Stimulated activated CD8-positive, alpha-beta memory T cell treated with anti-CD3 and anti-CD28 coated beads, Interleukin-15, amount 100 ng/mL, for 1 hour (primary cell): ENCODE results near the gene PDE9A.
"Not testable (repeated sequence)": the region's sequence is repeated elsewhere in the genome, so short reads cannot be mapped to it uniquely, and the experiment has no call there.

Source experiments
- DNase-seq: peaks from one replicate; pipeline ENCODE4 v3.0.0-alpha.2; 2020; ENCODE audit warnings: low read depth

The PDE9A gene

DNA sequence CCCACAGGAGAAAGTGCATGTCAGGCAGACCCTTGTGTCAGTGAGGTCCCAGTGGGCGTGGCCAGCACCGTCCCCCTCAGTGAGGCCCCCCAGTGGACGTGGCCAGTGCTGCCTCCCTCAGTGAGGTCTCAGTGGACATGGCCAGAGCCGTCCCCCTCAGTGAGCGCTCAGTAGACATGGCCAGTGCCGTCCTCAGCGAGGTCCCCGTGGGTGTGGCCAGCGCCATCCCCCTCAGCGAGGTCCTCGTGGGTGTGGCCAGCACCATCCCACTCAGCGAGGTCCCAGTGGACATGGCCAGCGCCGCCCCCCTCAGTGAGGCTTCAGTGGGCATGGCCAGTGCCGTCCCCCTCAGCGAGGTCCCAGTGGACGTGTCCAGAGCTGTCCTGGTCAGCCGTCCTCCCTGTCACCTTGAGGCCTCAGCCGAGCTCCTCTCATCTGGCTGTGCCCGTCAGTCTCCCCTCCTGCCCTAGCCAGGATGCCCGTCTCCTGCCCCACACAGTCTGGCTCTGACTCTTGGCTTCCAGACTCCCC is 35.5 kb downstream of the PDE9A start:
- no peak for DNase-seq

DNA sequence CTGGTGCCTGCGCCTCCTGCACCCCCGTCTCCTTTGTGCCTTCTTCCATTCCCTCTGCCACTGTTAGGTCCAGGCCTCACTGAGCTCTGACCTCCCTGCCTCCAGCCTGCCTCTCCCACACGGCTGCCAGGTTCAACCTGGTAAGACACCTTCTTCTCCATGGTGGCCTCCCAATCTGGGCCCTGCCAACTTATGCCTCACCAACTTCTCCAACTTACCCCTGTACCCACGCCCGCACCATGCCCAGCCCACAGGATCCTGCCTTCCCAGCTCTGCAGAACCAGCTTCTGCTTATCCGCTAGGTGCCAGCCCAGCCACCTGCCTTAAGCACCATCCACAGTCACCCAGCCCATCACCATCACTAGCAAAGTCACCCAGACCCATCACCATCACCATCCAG is 37.2 kb downstream of the PDE9A start:
- DNase-seq: no peak

GRCh38 chr21:42691901-42692559 is 38.6 kb downstream of the PDE9A start:
- no peak for DNase-seq

DNA sequence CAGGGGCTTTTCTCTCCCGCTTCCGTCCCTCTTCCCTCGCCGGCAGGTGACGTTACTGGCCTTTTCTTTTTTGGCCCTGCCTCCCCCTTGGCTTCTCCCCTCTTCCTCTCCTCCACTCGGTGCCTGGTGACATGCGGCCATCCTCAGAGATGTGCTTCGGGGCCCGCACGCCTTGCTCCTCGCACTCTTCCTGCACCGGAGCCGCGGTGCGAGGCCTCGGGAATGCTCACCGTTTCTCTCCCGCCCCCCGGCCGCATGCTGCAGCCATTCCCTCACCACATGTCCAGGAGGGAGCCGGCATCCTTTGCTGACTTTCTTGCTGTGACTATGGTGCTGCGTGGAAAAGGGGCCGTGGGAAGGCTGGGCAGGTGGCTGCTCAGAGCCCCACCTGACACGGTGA is 39.3 kb downstream of the PDE9A start:
- DNase-seq: no peak

DNA sequence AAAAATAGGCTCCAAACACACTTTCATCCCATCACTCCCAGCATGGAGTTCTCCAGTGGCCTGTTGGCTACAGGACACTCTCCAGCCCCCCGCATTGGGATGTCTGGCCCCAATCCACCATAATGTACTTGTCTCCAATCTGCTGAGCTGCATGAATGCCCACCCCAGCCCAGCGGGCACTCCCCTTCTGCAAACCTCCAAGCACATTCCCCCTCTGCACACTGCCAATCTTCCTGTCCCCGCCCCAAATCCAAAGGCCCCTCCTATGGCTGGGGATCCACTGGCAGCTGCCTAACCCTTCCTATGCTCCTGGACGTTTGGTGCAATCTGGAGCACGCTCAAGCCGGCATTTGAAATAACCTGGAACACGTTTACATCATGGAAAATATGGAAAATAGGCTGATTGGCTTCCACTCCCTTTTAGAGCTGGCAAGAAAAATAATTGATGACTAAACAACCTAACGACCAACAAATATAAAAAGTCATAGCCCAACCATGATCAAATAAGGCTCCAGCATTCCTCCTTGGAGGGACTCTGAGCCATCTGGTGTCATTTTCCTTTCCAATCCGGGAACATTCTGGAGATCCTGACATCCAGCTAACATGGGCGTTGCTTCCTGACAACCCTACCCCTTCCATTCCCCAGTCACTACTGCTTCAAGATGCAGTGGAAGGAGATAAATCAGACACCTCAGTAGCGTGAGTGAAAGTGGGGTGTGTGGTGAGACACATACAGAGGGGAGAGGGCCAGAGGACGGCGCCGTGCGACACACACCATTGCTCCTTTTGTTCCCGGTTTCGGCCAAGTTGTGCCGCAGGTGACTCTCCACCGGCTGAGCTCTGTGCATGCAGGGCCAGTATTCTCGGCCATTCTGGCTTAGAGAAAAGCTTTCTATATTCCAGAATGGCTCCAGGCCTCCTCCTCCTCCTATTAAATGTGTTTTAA is 41.6 kb downstream of the PDE9A start:
- no peak for DNase-seq

DNA sequence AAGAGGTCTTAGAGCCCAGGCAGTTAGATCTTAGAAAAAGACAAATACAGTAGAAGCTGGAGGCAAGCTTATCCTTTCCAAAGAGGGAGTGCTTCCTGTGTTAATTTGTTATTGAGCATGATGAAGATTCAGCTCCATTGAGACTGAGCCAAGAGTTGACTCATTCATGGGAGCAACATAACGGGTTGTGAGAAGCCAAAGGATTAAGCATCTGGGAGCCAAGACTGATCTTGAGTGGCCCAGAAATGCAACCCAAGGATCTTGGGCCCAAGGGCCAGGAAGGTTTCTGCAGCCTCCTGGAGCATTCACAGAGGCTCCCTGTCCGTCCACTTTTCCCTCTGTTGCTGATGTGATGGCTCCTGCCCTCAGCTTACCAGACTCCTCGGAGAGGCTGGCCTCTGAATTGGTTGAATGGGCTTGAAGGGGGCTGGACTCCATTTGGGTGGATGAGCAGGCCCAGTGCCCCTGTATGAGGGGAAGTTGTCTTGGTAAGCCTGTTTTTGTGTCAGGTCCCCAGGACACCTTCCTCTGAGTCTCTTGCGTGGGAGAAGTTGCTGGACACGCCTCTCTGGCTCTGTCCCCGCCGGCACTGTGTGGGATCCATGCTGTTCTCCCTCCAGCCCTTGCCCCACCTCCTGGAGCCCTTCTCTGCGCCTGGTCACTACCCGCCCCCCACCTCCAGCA is 42.4 kb downstream of the PDE9A start:
- DNase-seq: no peak

GRCh38 chr21:42696501-42697040 is 43.1 kb downstream of the PDE9A start:
- no peak for DNase-seq

- DNase-seq: no peak
Observed at GRCh38 chr21:42698733-42699132, 45.3 kb downstream of the PDE9A start.

GRCh38 chr21:42699196-42699595 is 45.8 kb downstream of the PDE9A start:
- DNase-seq: no peak

- no peak for DNase-seq
Observed at GRCh38 chr21:42701706-42702456, 48.5 kb downstream of the PDE9A start.

DNA sequence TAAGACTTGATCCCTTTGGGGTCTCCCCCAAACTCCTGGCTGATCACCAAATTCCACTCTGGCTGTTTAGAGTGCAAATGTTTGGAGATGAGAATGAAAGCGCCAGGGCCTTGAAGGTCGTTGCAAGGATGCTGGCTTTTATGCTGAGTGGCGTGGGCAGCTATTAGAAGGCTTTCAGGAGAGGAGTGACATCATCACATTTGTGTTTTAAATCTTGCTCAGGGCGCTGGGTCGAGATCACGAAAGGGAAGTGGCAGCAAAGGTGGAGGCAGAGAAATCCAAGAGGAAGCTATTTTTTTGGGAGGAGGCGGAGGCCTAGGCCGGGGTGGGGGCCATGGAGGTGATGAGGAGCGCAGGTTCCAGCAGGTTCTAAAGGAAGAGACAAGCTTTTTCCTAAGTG is 49.3 kb downstream of the PDE9A start:
- no peak for DNase-seq

DNA sequence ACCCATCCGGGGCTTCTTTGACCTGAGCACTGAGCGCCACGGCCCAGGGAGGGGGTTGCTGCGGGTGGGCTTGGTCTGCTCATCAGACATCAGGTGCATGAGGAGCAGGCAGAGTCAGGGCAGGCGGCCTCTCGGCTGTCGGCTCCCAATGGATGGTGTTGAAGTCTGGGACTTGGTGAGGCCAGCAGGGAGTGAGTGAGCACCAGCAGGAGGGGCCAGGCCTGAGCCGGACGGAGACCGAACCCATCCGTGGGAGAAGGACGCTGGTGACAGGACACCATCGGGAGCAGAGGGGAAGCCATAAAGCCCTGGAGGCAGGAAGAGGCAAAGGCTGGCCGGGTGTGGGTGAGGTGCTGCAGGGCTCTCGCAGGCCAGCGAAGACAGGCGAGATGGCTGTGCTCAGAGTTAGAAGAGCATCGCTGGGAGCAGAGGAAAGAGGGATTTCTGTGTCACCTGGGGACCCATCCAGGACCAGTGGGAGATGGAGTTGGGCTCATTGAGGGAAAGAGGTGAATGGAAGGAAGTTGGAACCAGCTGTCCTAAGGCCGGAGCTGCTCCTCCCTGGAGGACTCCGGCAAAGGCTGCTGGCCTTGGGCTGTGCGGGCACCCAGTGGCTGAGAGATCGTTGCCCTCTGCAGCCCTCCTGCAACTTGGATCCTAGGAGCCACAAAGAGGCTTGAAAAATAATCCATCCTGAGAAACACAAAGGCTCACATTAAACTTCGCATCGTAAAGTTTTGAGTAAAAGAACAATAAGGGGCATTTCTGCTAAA is 49.9 kb downstream of the PDE9A start:
- no peak for DNase-seq

DNA sequence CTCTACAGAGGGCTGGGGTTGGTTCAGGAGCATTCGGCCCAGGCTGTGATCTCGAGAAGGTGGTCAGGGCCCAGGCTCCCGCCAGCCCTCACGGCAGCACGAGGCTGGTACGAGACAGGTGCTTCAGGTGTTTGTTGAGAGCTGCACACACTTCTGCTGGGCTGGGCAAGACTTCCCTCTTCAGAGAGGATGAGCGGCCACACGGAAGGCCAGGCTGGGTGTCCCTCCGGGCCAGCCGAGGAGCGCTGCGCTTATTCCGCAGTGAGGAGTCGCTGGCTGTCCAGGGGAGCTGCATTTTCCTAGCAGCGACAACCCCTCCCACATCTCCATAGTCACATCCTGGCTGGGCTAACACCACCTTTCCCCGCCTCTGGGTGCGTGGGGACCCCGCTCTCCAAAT is 50.5 kb downstream of the PDE9A start:
- DNase-seq: no peak

DNA sequence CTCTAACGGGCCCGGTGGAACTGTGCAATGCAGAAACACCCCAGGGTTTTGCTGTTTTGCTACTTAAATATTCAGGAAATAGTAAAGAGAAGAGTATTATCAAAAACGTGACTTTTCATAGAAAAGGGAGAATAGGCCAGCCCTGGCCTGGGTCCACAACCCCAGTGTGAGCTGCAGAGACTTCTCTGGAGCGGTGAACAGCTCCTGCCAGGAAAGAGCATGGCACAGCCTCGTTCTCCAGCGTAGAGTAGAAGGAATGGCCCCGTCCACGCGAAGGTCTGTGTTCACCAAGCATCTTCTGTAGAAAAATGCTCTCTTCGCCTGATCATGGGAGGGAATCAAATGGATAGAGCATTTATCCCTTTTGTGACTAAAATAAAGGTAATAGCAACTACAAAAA is 51.4 kb downstream of the PDE9A start:
- DNase-seq: no peak

- no peak for DNase-seq
Observed at GRCh38 chr21:42705346-42705745, 51.9 kb downstream of the PDE9A start.

GRCh38 chr21:42705746-42706374 is 52.4 kb downstream of the PDE9A start:
- DNase-seq: no peak

GRCh38 chr21:42706765-42707164 is 53.3 kb downstream of the PDE9A start:
- DNase-seq: no peak

DNA sequence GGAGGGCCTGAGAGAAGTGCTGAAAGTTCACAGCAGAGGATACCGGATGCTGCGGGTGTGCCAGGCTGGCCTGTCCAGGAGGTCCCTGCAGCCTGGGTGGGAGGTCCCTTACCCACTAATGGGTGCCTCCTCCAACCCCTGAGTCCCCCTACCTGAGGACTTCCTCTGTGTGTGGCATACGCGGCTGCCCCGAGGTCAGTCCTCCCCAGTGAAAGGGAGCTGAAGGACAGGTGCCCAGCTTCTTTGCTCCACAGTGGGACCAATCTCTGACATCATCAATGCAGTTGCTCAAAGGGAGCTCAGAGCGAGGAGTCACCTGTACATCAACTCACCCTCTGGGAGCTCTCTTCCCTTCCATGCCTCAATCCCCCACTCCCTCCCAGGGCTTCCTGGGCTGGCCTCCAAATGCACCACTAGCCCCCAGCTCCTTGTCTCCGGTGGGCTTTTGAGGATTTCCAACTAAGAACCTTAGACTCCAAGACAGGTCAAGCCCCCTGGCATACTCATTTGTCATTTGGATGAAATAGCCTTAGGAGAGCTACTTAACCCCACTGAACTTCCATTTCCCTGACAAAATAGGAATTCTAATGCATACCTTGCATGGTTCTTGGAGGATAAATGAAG is 53.9 kb downstream of the PDE9A start:
- no peak for DNase-seq

DNA sequence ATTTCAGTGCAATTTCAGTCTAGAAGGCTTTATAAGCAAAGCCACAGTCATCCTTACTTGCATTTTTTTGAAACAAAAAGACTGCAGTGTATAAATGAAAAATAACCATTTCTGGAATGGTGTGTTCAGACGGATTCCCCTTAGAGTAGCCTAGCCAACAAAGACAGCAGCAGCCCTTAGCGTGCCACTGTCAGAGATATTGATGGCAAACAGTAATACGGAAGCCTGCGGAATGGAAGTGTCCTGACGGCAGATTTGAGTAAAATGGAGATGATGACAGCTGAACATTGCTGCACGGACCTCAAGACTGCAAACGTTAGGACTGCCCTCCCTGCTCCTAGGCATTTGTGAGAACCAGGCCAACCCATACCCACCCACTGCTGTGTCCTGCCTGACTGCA is 54.7 kb downstream of the PDE9A start:
- DNase-seq: no peak

GRCh38 chr21:42708916-42709315 is 55.5 kb downstream of the PDE9A start:
- DNase-seq: not testable (repeated sequence)
